ENCODE results near the gene NATD1. TPM values are rescaled to one million over a fixed set of nuclear protein-coding genes. Genes with fewer than 3 reads are reported as not detected.

The NATD1 gene
- total and polyA plus RNA-seq, 10 of the 15 experiments (the other 5 are each of a cell fraction or from before 2014, with no cell fraction given) = 0.02 to 0.33 (median 0.15) TPM

DNA sequence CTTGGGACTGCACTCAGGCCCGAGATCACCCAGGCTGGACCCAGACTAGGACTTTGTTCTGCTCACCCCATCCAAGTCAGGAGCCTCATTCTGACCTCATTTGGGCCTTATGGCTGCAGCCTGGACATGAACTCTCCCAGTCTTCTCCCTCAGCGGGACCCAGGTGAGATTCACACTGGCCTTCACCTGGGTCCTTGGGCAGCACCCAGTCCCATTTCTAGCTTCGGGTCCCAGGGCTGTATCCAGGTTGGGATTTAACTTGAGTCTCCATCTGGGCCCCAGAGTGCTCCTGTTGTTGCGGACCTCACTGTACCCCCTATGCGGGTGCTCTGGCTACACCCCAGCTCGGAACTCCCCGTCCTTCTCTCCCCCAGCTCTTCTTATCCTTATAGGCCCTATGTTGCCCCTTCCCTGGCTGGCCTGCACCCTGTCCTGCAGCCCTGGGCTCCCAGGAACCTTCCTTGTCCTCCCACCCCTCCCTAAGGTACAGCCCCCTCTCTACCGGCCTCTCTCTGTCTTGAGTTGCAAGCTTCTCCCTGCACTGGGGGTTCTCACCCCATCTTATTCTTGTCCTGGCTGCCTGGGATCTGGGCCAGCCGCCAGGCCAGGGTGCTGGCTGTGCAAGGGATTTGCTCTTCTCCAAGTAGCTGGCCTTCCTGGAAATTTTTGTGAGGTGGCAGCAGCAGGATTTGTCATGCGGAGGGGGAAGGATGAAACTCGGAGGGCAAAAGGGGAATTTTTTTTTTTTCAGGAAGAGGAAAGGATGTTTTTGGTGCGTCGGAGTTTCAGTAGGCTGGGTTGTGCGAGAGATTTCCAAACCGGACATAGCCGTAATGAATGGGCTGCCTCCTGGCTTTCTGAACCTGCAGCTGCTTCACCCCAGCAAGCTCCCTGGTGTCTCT lies 32.2 kb upstream of the NATD1 start:
- H3K4me3 ChIP-seq = peak overlapping the region; percentile 94
- ChIA-PET SMC1A (ENCODE audit: uncharacterized antibody, unreplicated experiment) (interaction anchor here (0.6 to 3.2 kb wide), 7 partner anchors 8 to 250 kb away, joined by 3 to 13 read pairs (median 4); no protein-coding TSS in a partner anchor), RAD21 (ENCODE audit: unreplicated experiment) (interaction anchor here (0.5 to 3.7 kb wide), 6 partner anchors 10 to 230 kb away, joined by 3 to 15 read pairs (median 8); partner anchors contain the start of gene DHRS7B), CTCF (interaction anchor here (0.9 to 5.7 kb wide), 9 partner anchors 9 to 228 kb away, joined by 3 to 38 read pairs (median 8); partner anchors contain the start of gene DHRS7B), POLR2A (interaction anchor here (0.7 kb wide), 1 partner anchor 9 kb away, joined by 3 read pairs; no protein-coding TSS in a partner anchor)
- FAIRE-seq (no peak), DNase-seq (ENCODE audit: low read depth, low spot score) (no peak), ATAC-seq (no peak)
- no peaks in the 10 kb centered on the region; a peak in 1 of 4 replicates for H3K36me3 ChIP-seq (ENCODE audit: control insufficient read depth in 2 of 2, insufficient read depth in 2 of 2, low read length in 1 of 2)
- peak overlapping the region; percentile 88 for H3K4me2 ChIP-seq (ENCODE audit: control insufficient read depth, insufficient read depth)
- TF ChIP-seq, protein P1, sequence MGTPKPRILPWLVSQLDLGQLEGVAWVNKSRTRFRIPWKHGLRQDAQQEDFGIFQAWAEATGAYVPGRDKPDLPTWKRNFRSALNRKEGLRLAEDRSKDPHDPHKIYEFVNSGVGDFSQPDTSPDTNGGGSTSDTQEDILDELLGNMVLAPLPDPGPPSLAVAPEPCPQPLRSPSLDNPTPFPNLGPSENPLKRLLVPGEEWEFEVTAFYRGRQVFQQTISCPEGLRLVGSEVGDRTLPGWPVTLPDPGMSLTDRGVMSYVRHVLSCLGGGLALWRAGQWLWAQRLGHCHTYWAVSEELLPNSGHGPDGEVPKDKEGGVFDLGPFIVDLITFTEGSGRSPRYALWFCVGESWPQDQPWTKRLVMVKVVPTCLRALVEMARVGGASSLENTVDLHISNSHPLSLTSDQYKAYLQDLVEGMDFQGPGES (IDR thresholded peaks at IDR 0.05) = no peak
- TF ChIP-seq WRNIP1 (IDR thresholded peaks at IDR 0.05; ENCODE audit: borderline replicate concordance, low read depth, low read length) = no peak
- TF ChIP-seq SRF (IDR thresholded peaks at IDR 0.05; ENCODE audit: low read depth in 2 of 2, low read length in 2 of 2) = peak in 1 of 2 experiments; percentile 31; a peak in 1 of 4 replicates
- no peaks in the 10 kb centered on the region for H4K20me1 ChIP-seq (ENCODE audit: control insufficient read depth, insufficient read depth)
- H3K27ac ChIP-seq (ENCODE audit: control insufficient read depth, insufficient read depth) = peak overlapping the region; percentile 68
- intact Hi-C loops (cut with micrococcal nuclease; ENCODE audit: unreplicated experiment) = loop anchor here (5.0 kb wide), 3 partner anchors 73 to 243 kb away; partner anchors contain the start of genes DHRS7B, TMEM11 and USP22
- BruUV-seq (replicated peaks) = no TSS peak
- peak overlapping the region; percentile 69 for H3K9ac ChIP-seq (ENCODE audit: control insufficient read depth, insufficient read depth, low read length)
- peaks cover 31% of the 10 kb centered on the region for H3K4me1 ChIP-seq (ENCODE audit: control insufficient read depth, insufficient read depth, low read length)
- H2AFZ ChIP-seq (ENCODE audit: control insufficient read depth, low read depth, low read length) = peak overlapping the region; percentile 43
- 0 out of 4 replicates have a peak, but pooled peaks cover 0 to 3% of the 10 kb centered on the region in 2 experiments for H3K27me3 ChIP-seq (replicated peaks in 1 of 2; ENCODE audit: control insufficient read depth in 2 of 2, insufficient read depth in 2 of 2, low read length in 1 of 2)
- under 1% methylated on average over 16 of the region's 16 CpGs for WGBS (ENCODE audit: insufficient coverage, insufficient replicate concordance, low lambda C conversion rate, missing lambda C conversion rate)
- H3K9me3 ChIP-seq (replicated peaks; ENCODE audit: control insufficient read depth, insufficient read depth, low read length) = no peaks in the 10 kb centered on the region
- in situ Hi-C loops (cut with MboI) = no loop called here
- H3K79me2 ChIP-seq (ENCODE audit: control insufficient read depth, insufficient read depth, low read length) = peaks cover 54% of the 10 kb centered on the region
